RWPE2 (cell line): ENCODE results near the gene KIF21A.

Experiments used
- ATAC-seq: fragments of 200-7000 bp; cut with Tn5 transposase; 3 replicates; pipeline ENCODE4 v1.9.1; 2021; ENCODE audit warnings: low read depth
- DNase-seq: peaks from one replicate; pipeline ENCODE4 v3.0.0-alpha.2; 2020; ENCODE audit warnings: low spot score
- H3K27ac ChIP-seq: fragments of 450-650 bp; 2 replicates; pipeline ENCODE4 v1.5.1; 2017; ENCODE audit warnings: mild to moderate bottlenecking; ENCODE audit not compliant: poor library complexity, severe bottlenecking
- H3K27me3 ChIP-seq: fragments of 250-450 bp; sonication (Bioruptor Pico); 2 replicates; pipeline ENCODE4 v1.5.1; 2021; ENCODE audit warnings: mild to moderate bottlenecking, moderate library complexity; ENCODE audit not compliant: insufficient read depth, poor library complexity, severe bottlenecking
- H3K36me3 ChIP-seq: fragments of 250-450 bp; sonication (Bioruptor Pico); 2 replicates; pipeline ENCODE4 v1.5.1; 2020; ENCODE audit warnings: low read depth, mild to moderate bottlenecking, moderate library complexity
- H3K4me1 ChIP-seq: fragments of 250-450 bp; sonication (Bioruptor Pico); 2 replicates; pipeline ENCODE4 v1.5.1; 2021; ENCODE audit warnings: mild to moderate bottlenecking, moderate library complexity; ENCODE audit not compliant: insufficient read depth, poor library complexity, severe bottlenecking
- H3K4me3 ChIP-seq: fragments of 250-450 bp; sonication (Bioruptor Pico); 2 replicates; pipeline ENCODE4 v1.5.1; 2021; ENCODE audit warnings: mild to moderate bottlenecking, moderate library complexity; ENCODE audit not compliant: severe bottlenecking
- H3K9me3 ChIP-seq: fragments of 250-450 bp; sonication (Bioruptor Pico); 2 replicates; pipeline ENCODE4 v1.5.1; 2021; ENCODE audit warnings: mild to moderate bottlenecking, moderate library complexity; ENCODE audit not compliant: severe bottlenecking
- TF ChIP-seq, protein P1 (sequence below): fragments of 450-650 bp; IDR thresholded peaks from one replicate; pipeline ENCODE4 v1.5.1; 2017; ENCODE audit warnings: mild to moderate bottlenecking, moderate library complexity; ENCODE audit not compliant: poor library complexity, severe bottlenecking

Gene KIF21A

DNA sequence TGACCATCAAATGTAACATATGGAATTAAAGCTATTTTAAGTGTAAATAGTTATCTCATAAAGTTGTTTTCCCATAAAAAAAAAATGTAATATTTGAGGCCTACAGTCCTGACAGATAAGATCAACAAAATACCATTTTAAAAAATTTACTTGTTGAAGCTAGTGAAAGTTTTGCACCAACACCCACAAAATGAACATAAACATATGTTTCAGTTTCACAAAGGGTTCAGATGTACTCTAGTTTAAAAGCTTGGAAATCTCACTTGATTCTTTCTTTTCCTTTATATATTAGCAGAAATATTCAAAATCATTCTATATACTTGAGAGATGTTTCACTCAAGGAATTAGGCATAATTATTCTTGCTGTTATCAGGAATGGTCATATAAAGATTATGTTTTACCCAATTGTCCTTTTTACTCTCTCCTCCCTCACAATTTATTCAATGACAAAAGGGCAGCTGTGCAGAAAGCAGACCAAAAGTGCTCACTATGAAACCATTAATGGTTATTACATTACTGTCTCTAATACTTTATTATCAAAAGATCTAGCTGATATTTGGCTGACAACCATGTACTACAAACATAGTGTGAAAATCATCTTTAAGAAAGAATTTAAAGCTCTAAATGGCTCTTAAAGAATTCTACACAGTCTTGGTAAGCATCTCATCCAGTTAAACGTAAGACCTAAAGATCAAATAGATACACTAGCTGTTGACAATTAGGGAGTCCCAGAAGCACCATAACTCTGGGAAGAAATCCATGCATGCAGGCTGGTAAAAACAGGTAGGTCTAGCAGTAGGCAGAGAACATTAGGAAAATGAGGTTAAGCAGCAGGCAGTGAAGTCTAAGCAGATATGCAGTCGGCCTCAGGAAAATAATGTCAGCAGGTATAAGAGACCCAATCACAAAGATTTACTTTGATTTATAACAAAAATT lies 28.8 kb downstream of the KIF21A start:
- TF ChIP-seq, protein P1, sequence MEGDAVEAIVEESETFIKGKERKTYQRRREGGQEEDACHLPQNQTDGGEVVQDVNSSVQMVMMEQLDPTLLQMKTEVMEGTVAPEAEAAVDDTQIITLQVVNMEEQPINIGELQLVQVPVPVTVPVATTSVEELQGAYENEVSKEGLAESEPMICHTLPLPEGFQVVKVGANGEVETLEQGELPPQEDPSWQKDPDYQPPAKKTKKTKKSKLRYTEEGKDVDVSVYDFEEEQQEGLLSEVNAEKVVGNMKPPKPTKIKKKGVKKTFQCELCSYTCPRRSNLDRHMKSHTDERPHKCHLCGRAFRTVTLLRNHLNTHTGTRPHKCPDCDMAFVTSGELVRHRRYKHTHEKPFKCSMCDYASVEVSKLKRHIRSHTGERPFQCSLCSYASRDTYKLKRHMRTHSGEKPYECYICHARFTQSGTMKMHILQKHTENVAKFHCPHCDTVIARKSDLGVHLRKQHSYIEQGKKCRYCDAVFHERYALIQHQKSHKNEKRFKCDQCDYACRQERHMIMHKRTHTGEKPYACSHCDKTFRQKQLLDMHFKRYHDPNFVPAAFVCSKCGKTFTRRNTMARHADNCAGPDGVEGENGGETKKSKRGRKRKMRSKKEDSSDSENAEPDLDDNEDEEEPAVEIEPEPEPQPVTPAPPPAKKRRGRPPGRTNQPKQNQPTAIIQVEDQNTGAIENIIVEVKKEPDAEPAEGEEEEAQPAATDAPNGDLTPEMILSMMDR, result no peak
- H3K4me1 ChIP-seq, result no peaks in the 10 kb centered on the region
- ATAC-seq (no peak), DNase-seq (no peak)
- H3K36me3 ChIP-seq, result peaks cover 4% of the 10 kb centered on the region; the same call in 1 of the 2 replicates
- no peaks in the 10 kb centered on the region for H3K27me3 ChIP-seq
- no peak overlapping the region for H3K4me3 ChIP-seq
- H3K9me3 ChIP-seq, result no peaks in the 10 kb centered on the region
- H3K27ac ChIP-seq, result no peak overlapping the region

DNA sequence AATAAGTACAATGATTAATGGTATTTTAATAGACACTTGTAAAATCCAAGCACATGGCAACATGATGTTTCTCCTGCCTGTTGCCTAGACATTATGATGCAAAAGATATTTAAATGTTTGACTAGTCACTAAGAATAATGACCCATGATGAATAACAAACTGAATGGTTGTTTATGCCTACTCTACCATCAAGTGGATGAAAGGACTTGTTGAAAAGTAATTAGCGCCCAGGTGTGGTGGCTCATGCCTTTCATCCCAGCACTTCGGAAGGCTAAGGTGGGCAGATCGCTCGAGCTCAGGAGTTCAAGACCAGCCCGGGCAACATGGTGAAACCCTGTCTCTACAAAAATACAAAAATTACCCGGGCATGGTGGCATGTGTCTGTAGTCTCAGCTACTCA lies 30.7 kb downstream of the KIF21A start:
- no peak for ATAC-seq
- DNase-seq, result no peak
- H3K27ac ChIP-seq, result no peak overlapping the region
- no peaks in the 10 kb centered on the region for H3K9me3 ChIP-seq
- no peaks in the 10 kb centered on the region for H3K27me3 ChIP-seq
- peaks cover 4% of the 10 kb centered on the region; the same call in 1 of the 2 replicates for H3K36me3 ChIP-seq
- TF ChIP-seq, protein P1, result no peak
- H3K4me1 ChIP-seq, result no peaks in the 10 kb centered on the region
- no peak overlapping the region for H3K4me3 ChIP-seq

DNA sequence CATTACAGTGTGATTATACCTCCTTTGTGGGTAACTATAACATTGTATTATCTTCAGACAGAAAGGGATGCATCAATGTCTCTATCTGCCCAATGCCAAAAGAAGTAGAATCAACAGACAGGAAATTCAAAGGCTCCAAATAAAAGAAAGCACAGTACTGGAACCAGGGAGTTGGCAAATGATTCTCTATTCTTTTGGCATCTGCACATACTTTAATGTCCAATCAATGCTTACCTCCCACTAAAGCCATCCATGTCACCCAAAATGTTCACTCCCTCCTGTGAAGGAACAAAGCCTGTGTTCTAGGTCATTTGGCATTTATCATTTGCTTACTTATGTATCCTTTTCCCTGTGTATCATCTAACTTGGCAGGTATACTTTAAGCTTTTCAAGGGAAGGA lies 36.7 kb downstream of the KIF21A start:
- Histone ChIP-seq H3K27ac (no peak overlapping the region), H3K4me1 (no peaks in the 10 kb centered on the region), H3K4me3 (no peak overlapping the region), H3K36me3 (no peaks in the 10 kb centered on the region), H3K9me3 (no peaks in the 10 kb centered on the region), H3K27me3 (no peaks in the 10 kb centered on the region)
- ATAC-seq (no peak), DNase-seq (no peak)
- TF ChIP-seq, protein P1, result no peak

DNA sequence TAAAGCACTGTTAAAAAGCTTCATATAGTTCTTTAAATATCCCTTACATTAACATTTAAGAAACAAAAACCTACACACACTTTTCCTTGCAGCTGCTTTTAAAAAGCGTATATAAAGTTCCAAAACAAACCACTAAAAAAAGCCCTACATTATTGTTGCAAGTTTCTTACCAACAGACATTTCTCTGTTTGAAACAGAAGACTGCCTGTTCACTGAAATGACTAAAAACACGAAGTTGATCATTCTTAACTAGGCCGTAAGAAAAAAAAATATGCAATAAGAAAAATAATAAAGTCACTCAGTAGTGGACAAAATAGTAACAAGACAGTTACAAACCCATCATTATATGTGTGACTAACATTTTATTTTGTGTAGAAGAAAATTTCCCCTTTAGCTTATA lies 37.3 kb downstream of the KIF21A start:
- H3K36me3 ChIP-seq, result no peaks in the 10 kb centered on the region
- DNase-seq (no peak), ATAC-seq (no peak)
- H3K4me1 ChIP-seq, result no peaks in the 10 kb centered on the region
- TF ChIP-seq, protein P1, result no peak
- H3K4me3 ChIP-seq, result no peak overlapping the region
- H3K9me3 ChIP-seq, result no peaks in the 10 kb centered on the region
- H3K27me3 ChIP-seq, result no peaks in the 10 kb centered on the region
- H3K27ac ChIP-seq, result no peak overlapping the region

DNA sequence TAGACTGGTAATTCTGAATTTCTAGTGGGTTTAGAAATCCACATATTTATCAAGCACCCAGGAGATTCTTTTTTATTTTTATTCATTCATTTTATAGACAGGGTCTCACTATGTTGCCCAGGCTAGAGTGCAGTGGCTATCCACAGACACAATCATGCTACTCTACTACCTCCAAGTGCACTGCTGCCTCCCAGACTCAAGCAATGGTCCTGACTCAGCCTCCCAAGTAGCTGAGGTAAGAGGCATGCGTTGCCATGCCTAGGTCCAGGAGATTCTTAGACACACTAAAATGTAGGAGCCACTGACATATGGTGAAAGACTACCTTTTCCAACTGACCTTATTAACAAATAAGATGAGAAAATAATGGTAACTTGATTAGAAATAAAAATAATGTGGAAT lies 38.9 kb downstream of the KIF21A start:
- H3K4me3 ChIP-seq, result no peak overlapping the region
- H3K9me3 ChIP-seq, result no peaks in the 10 kb centered on the region
- H3K27ac ChIP-seq, result no peak overlapping the region
- no peaks in the 10 kb centered on the region for H3K27me3 ChIP-seq
- TF ChIP-seq, protein P1, result no peak
- ATAC-seq, result no peak
- no peak for DNase-seq
- no peaks in the 10 kb centered on the region for H3K36me3 ChIP-seq
- H3K4me1 ChIP-seq, result no peaks in the 10 kb centered on the region
